HG02678 (cell line): ENCODE data around the gene LPAR5.

Experiments used
- ATAC-seq: cut with Tn5 transposase; IDR thresholded peaks from one replicate; pipeline ENCODE4 v1.9.1; 2021; ENCODE audit warnings: mild to moderate bottlenecking, moderate library complexity; ENCODE audit not compliant: unreplicated experiment

Gene LPAR5

GRCh38 chr12:6639151-6639801, 3.5 kb upstream of the LPAR5 start:
- no peak for ATAC-seq

GRCh38 chr12:6638305-6638704, 2.5 kb upstream of the LPAR5 start:
- no peak for ATAC-seq

- no peak for ATAC-seq
These were observed 344 bp downstream of the LPAR5 start for GRCh38 chr12:6635375-6635855.

GRCh38 chr12:6632026-6632983, 3.5 kb downstream of the LPAR5 start:
- peak; percentile 74 for ATAC-seq

- no peak for ATAC-seq
These were observed 4.2 kb downstream of the LPAR5 start for GRCh38 chr12:6631549-6631961.

- ATAC-seq = no peak
These were observed 5.0 kb downstream of the LPAR5 start for GRCh38 chr12:6630736-6631135.

- no peak for ATAC-seq
These were observed 8.1 kb downstream of the LPAR5 start for GRCh38 chr12:6627616-6628015.

GRCh38 chr12:6626654-6627283, 9.0 kb downstream of the LPAR5 start:
- ATAC-seq = no peak

GRCh38 chr12:6620885-6621274, 14.9 kb downstream of the LPAR5 start:
- peak; percentile 28 for ATAC-seq

- ATAC-seq = peak; percentile 75
These were observed 15.4 kb downstream of the LPAR5 start for GRCh38 chr12:6620137-6620884.

GRCh38 chr12:6618483-6619225, 17.1 kb downstream of the LPAR5 start:
- ATAC-seq = no peak

GRCh38 chr12:6615802-6616201, 20.0 kb downstream of the LPAR5 start:
- ATAC-seq = no peak

GRCh38 chr12:6614513-6615172, 21.1 kb downstream of the LPAR5 start:
- no peak for ATAC-seq

GRCh38 chr12:6613776-6614512, 21.8 kb downstream of the LPAR5 start:
- ATAC-seq = no peak

GRCh38 chr12:6613015-6613775, 22.6 kb downstream of the LPAR5 start:
- ATAC-seq = no peak

- no peak for ATAC-seq
These were observed 23.1 kb downstream of the LPAR5 start for GRCh38 chr12:6612652-6613014.

- no peak for ATAC-seq
These were observed 23.5 kb downstream of the LPAR5 start for GRCh38 chr12:6612247-6612646.

GRCh38 chr12:6608592-6609281, 27.0 kb downstream of the LPAR5 start:
- no peak for ATAC-seq
